Suppressor macrophage treated with lipopolysaccharide for 1 hour (primary cell): Measurements from ENCODE around the gene NR2F1-AS1.
A peak's percentile ranks its signal among the peaks of the same experiment; 100 is the strongest.

Experiments
- DNase-seq, 3 donors: peaks; one replicate each; pipeline ENCODE4 v3.0.0-alpha.2; 2020 to 2022

Gene NR2F1-AS1

DNA sequence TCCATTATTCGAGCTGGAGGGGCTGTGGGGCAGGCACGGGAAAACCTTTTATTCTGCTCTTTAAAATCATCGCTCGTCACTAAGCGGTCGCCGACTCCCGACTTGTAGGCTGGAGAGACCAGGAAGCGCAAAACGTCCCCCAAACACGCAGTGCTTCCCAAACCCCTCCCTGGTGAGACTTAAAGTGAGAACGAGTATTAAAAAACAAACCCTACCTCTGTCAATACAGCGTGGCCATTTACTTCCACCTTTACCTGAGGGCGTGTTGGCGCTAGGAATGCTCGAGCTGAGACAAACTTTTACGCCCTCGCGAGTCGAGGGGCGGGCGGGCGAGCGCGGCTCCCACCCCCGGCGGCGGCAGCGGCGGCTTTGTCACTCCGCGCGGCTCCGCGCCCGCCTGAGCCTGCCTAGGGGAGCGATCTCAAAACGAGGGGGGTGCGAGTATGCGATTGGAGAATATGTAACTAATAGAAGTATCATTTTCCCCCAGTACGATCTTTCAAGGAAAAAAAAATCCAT, at the start of gene NR2F1-AS1:
Gene NR2F1-AS1 (minus strand): TSS at position 293 of the 519 bp plus-strand sequence.
- DNase-seq, result no peak

DNA sequence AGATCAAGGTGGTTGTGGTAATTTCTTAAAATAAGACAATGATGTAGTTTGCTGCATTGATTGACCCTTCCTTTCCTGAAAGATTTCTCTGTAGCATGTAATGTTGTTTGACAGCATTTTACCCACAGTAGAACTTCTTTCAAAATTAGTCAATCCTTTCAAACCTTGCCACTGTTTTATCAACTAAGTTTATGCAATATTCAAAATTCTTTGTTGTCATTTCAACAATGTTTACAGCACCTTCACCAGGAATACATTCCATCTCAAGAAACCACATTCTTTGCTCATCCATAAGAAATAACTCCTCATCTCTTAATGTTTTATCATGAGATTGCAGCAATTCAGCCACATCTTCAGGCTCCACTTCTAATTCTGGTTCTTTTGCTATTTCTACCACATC, 45.8 kb upstream of the NR2F1-AS1 start:
- no peak for DNase-seq

DNA sequence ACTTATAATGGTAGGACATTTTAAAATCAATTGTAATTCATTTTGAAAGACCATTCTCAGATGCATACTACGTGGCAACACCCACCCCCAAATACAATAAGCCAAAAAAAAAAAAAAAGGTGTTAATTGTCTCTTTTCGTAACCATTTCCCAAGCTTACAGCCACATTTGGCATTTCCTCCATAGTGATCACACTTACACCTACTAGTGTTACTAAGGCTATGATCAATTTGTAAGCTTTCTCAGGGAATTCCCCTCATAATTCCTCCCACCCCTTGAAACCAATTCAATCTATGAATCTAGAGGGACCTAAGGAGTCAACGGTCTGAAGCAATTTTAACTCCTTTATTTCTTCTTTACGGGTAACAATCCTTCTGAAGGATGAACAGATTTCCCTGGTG, 42.1 kb upstream of the NR2F1-AS1 start:
- DNase-seq, result no peak

DNA sequence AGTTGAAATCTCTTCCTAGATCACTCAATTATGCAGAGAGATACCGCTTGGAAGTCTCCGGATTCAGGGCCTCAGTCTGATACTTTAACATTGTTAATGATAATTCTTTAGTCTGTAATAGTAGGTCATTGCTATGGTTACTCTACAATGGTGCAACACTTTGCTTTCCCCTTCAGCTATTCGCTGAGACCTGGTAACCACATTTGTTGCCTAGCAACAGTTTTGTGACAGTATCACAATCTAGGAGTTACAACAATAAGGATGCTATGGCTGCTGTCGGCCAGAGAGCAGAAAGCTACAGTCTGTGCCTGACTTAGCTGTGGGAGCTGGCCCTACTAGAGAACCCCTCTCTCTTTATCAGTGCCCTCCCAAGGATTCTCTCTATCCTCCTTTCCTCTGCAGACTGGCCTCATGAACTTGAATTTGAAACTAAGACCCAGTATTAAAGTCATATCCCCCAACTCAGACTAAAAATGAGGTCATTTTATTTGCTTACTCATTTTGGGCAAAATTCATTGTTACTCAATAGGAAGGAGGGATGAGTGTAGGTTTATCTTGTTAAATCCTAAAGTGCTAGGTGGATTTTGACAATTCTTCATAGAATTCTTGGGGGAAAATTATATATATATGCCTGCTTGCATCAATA, 41.3 kb upstream of the NR2F1-AS1 start:
- no peak for DNase-seq

DNA sequence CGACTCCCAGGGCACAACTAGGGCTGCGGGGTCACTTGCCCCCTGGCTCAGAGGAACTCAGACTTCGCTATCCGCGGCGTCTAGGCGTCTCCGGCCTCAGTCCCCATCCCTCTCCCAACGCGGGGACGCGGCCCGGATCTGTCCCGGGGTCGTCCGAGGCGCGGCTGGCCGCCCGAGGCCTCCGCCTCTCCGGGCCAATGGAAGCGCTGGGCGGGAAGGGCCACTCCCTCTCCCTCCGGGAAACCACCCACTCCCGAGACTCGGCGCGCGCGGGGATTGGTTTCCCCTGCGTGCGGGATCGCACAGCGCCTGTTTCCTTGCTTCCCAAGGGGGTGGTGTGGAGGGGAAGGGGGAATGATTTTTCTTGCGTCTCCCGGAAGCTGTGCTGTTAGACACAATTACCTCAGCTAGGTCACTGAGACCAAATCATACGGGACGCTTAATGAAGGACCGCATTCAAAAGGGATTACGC, 40.3 kb upstream of the NR2F1-AS1 start:
- peak in 2 of 3 donors; percentile 39 to 65 for DNase-seq

DNA sequence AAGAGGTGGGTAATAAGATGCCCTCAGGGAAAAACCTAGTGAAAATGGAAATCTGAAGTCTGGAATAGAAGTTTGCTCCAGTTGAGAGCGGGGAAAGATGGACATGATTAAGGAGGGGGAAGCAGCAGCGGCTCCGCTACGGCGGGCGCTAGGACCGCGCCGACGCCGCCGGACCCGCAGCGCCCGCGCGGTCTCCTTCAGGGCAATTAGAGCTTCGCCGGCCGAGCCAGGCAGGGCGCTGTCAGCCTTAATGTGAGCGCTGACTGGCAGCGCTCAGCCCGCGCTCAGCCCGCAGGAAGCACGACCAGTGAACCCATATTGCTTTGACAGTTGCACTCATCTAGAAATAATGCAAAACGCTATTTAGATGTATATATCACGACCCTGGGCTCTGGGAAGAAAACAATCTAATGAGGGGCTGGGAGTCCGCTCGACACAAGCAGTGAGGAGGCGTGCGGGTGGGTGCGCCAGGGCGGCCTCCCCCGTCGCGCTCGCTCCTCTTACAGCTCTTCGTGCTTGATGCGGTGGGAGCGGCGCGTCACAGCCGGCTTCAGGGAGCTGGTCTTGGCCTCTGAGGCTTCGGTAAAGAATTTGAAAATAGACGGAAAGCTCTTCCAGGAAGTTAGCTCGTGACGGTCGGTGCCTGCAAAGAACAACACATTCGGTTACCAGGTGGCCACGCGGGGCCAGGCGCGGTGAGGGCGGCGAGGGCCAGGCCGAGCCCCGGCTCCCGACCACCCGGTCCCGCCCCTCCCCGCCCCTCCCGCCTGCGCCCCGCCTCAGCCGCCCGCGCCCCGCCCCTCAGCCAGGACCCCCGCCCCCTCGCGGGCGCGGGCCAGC, 39.7 kb upstream of the NR2F1-AS1 start:
- DNase-seq, result peak; percentile 73 to 88 (median 82)

DNA sequence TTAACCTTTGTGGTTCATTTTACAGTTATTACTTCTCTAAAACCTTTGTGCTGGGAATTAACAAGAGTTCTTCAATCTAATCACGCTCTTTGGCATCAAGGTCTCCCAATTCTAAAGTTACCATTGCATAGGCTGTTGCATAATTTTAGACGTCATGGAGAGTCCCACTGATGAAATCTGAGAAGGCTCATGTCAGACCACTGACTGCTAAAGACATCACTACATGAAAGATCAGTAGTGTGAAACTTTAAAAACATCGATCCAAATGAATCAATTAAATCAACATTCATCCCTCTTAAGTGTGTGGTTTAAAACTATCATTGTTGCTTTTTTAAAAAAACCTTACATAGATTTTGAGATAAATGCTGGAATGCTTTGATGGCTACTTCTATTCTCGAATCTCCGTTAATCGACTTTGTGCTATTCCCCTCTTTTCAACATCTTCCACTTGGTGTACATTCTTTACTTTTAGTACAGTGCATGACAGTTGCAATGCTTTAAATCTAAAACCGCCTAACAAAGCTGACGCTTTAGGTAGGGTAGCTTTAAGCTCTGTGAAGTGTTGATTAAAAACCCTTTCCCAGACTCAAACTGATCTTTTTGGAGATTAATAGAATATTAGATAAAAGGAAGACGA, 35.6 kb upstream of the NR2F1-AS1 start:
- no peak for DNase-seq

DNA sequence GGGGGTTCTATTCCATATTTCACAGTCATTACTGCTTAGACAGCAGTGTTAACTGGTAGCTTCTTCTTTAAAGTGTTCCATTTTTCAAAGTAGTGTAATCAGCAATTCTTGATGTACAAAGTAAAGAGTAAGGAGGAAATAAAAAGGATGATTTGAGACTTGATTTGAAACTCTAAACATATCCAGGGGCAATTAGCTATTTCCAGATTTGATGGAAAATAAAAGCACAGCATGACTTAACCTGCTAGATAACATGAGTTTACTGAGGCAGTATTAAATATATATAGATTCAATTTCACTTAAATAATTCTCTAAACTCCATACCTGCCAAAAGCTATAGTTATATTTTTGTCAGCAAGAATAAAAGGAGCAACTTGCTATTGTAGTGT, 31.8 kb upstream of the NR2F1-AS1 start:
- no peak for DNase-seq

DNA sequence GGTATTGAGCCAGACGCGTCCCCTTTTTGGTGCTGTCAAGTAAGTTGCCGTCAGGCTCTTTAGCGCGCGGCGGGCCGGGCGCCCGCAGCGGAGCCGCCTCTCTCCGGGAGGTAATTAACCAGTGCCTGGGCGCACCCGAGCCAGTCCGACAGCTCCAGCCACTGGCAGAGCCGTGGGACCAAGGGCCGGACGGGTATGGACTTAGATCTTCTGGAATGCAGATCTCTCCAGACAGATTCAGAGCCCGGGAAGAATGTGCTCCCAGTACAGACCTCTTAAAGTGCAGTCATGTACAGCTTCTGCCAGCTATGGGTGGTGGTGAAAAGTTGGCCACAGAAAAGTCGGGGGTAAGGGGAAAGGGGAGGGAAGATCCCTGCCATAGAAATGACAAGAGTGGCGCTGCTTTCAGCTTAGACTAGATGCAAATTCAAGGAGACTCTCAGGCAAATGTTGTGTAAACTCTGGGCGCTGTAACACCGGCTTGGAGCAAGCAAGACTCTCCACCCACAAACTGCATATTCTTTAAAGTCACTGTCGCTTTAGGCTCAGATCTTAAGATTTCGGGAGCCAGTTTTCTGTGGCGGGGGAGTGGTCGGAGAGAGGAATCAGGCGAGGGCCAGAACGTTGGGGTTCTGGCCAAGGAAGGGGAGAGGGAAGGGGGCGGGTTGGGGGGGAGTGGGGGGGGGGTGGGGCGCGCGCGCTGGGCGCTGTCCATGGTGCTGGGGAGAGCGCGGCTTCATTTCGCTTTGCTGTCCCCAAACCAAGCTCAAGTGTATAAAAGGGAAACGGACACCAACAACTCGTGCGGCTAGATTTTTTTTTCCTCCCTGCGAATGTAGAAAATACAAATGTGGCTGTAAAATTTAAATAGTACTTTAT, 31.2 kb upstream of the NR2F1-AS1 start:
- no peak for DNase-seq

DNA sequence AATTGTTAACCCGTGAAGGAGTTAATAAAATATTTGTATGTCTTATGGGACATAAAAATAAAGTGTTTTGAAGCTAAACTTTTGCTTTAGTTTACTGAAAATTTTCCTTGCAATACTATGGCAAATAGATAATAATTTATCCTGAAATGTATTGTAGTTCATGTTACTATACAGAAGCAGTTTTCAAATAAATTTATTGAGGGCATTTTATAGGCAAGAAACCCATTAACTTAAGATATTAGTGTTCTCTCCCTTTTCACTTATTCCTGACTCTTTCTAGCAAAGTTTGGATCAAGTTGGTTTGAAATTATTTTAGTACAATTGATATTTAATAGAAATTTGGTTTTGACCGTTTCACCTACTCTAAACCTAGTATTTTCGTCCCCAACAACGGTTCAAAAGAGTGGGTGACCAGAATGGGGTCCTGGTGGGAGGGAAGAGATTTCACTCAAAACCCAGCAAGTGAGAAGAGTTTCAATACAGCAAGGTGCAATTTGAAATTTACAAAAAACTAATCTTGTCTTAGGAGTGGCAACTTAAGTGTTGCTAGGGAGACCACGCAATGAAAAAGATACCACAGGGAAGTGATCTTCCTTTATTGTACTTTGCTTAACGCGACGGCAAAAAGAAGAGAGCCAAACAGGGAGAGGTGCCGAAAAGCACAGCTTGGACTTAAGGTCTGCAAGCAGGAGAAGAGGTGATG, 30.4 kb upstream of the NR2F1-AS1 start:
- DNase-seq, result no peak

DNA sequence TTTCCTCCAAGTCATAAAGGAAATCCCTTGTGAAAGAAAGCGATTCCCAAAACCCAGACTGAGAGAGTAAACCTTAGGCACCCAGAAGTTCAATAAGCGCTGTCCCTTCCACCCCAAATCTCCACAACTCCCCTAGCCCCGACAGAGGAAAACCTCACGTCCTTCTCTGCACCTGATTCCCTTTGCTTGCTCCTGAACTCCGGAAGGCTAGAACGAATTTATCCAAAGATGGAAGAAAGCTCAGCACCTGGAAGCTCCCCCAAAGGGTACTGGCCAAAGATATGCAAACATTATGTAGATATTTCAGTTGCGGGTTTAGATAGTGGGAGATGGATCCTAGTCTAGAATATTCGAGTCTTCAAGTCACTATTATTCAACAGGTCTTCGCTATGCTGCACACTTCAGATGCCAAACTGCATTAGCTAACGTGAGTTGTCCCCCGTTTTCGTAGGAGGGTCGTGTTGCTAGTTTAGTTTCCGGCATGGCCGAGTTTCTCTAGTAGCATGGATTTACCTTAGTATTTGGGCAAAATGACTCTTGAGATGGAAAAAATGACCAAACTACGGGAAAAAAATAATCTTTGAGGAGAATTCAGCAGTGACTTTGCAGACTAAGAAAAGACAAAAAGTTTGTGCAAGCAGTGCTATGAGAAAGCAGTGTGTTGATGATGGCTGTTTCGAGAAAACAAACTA, 29.7 kb upstream of the NR2F1-AS1 start:
- DNase-seq, result no peak

DNA sequence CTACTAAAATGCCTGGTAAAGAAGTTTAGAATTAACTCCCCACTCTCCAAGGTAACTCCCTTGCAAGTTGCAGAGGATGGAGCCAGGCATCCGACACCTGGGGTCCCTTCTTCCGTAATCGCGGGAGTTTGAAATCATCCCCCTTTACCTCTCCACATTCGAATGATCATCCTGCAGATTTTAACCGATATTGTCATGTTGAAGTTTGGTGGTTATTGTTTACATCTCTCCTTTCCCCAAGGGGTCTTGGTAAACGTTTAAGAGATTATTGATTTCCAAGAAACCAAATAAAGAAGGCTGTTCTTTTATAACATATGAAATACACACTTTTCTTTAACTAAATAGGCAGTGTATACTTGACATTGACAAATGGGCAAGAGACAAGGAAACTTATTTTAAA, 28.7 kb upstream of the NR2F1-AS1 start:
- DNase-seq, result no peak

DNA sequence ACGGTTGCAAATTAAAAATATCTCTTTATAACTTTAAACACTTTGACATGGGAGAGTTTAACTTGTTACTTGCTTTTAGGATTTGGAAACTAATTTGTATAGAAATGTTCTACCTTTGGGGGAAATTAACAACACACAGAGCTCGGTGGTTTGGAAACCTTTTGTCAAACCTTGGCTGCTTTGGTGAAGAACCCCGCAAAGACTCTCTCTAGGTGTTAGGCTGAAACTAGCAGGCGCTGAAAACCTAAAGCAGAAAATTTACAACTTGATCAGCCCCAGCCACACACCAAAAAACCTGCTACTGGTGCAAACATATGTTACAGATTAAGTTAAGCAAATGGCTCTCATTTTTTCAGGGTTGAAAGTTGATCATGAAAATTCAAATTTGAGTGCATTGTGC, 27.8 kb upstream of the NR2F1-AS1 start:
- no peak for DNase-seq

DNA sequence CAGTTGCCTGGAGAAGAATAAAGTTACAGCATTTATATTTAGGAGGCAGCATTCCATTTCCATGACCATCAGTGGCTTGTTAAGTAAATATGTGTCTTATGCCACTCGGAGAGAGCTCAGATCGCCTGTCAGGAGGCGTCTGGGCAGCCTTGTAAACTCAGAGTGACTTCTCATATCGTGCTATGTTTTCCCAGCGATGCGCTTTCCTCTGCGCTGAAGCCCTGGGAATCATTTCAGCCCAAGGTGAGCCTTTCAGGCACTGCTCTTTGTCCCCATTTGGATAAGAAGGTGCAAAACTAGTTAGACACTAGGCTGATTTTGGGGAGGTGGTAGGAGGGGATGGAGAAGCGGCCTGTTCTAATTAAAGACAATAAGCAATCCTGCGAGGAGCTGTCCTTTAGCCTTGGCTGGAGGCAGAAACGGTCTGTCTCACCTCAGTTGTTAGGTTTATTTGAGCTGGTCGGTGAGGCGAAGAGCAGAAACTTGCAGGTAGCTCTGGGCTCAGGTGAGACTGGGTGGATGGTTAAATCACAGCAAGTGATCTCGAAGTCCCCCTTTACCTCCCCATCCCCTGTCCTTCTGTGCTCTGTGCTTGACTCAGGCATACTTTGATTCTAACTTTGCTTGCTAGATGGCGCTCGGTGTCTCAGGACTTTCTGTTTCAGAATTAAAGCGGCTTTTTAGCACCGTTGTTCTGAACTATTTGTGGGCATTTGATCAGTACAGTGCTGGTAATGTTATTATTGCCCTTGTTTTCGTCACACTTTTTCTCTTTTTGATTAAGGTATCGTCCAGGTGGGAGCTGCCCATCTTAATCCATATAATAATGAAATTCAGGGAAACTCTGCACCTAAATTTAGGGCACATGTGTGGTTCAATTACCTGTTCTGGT, 26.6 kb upstream of the NR2F1-AS1 start:
- DNase-seq, result peak; percentile 55 to 58 (median 58)

DNA sequence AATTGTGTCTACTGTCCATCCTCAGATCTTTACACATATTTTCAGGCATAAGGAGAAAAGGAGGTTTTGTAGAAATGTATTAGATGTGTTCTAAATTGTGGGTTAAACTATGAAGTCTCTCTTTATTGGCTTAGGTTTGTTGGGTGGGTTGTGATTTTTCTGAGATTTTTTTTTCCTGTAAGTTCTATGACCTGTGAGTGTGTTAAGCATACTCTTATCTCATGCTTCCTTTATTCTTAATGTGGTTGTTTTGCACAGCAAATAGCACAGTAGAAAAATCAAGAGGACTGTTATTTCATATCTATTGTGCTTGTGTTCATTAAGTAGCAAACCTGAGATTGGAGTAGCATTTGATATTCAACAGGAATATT, 25.3 kb upstream of the NR2F1-AS1 start:
- no peak for DNase-seq

DNA sequence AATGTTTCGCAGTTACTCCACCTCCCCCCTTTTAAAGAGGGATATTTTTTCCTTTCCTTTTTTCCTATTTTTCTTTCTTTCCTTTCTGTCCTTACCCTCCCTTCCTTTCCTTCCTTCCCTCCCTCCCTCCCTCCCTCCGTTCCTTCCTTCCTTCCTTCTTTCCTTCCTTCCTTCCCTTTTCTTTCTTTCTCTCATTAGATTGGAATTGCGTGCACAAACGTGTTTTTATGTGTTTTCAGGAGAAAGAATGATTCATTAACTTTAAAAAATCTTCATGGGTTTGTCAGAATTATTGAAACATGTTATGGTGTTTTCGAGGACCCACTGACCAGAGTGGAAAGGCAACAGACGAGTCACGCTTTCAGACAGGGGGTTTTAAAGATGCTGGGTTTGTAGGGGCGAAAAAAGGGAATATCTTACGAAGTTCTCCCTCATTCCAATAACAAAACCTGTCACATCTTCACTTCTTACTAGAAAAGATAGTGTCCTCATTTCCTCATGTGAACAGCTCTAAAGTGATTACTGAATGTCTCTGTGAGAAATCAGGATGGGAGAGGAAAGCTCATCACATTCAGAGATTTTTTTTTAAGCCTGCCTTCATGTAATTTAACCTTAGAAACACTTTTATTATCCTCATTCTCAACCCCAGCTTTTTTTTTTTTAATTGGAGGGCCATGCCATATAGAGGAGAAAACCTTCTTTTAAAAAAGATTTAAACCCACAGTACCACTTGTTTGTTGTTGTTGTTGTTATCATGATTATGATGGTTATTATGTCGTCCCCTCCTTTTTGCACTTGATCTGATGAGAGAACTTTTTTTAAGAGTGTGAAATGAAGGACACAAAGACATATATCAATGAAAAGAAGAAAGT, 23.9 kb upstream of the NR2F1-AS1 start:
- no peak for DNase-seq

DNA sequence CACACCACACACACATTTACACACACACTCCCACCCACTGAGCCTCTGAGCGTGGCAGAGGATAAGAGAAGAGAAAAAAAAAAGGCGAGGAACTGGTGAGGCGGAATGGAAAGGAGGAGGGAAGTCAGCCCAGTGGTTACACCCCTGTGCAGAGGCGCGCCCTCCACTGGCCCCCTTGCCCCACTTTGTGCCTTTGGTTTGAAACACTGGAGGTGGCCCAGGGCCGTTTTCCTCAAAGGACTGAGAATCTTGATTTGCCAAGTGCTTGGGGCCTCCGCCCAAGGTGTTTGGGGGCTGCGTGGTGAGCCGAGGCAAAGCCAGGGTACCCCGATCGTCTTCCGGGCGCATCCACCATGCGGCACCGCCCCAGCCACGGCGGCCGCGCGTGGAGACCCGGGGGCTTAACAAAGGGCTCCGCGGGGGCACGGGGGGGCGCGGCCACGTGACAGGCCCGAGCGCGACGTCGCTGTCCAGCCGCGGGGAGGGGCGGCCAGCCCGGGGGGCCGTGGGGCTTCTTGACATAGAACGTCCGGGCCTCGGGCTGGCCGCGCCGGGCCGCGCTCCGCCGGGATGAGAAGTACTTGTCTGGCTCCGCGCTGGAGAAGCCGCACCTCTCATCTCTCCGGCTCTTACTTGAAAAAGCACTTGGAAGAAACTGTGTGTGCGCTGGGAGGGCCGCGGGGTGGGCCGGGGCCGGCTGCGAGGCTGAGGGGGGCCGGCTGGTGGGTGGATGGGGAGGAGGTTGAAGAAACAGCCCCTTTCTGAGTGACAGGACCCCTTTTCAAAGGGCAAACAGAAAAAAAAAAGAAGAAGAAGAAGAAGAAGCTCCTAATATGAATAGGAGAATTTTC, 23.0 kb upstream of the NR2F1-AS1 start:
- DNase-seq, result no peak
